HG03442 (cell line): Measurements from ENCODE around the gene SAMD4A.
A peak's percentile ranks its signal among the peaks of the same experiment; 100 is the strongest.

ENCODE experiments used
- ATAC-seq: cut with Tn5 transposase; IDR thresholded peaks from one replicate; pipeline ENCODE4 v1.9.1; 2021; ENCODE audit warnings: mild to moderate bottlenecking, moderate library complexity; ENCODE audit not compliant: unreplicated experiment

SAMD4A gene, protein sequence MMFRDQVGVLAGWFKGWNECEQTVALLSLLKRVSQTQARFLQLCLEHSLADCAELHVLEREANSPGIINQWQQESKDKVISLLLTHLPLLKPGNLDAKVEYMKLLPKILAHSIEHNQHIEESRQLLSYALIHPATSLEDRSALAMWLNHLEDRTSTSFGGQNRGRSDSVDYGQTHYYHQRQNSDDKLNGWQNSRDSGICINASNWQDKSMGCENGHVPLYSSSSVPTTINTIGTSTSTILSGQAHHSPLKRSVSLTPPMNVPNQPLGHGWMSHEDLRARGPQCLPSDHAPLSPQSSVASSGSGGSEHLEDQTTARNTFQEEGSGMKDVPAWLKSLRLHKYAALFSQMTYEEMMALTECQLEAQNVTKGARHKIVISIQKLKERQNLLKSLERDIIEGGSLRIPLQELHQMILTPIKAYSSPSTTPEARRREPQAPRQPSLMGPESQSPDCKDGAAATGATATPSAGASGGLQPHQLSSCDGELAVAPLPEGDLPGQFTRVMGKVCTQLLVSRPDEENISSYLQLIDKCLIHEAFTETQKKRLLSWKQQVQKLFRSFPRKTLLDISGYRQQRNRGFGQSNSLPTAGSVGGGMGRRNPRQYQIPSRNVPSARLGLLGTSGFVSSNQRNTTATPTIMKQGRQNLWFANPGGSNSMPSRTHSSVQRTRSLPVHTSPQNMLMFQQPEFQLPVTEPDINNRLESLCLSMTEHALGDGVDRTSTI

DNA sequence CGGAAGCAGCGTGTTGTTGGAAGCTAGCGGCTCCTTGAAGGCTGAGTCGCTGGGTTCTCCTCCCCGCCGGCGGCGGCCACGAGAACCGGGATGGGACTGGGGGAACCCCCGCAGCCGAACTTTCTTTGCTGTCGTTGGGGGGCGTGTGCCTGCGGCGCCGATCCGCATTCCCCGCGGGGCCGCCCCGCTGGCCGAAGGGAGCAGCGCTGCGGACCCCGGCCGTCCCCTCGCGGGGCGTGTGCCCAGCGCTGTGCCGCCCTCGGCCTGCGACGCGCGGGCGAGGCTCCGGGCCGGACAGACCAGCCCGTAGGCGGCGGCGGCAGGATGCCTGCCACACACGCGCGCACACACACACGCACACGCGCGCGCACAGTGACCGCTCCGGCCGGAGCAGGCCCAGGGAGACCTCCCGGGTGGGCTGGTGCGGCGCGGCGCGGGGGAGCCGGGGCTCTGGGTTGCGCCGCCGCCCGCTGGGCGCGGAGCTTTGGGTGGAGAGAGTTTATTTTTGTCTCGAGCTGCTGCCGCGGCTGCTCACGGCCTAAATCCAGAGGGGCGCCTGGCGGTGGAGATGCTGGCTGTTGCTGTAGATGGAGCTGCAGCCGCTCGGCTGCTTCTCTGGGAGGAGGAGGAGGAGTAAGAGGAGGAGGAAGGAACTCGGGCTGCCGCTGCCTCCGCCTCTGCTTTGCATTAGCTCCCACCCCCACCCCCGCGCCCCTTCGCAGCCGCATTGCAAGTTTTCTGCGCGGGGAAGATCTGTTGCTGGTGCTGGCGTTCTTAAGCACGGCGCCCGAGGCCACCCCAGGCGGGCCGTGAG, at the start of gene SAMD4A:
TSS of gene SAMD4A (plus strand) at position 719 of the 814 bp plus-strand sequence. CDS start 789 bp downstream, outside the sequence.
- ATAC-seq = peak; percentile 27

DNA sequence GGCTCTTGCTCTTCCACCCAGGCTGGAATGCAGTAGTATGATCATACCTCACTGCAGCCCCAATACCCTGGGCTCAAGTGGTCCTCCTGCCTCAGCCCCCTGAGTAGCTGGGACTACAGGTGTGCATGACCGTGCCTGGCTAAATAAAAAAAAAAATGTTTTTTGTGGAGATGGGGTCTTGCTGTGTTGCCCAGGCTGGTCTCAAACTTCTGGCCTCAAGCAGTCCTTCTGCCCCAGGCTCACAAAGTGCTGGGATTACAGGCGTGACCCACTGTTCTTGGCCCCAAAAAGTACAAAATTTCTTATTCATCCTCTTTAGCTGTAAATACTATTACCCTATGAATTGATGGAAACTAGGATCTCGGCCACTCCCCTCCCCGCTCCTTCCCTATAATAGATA, 42.5 kb upstream of the SAMD4A start:
- no peak for ATAC-seq

DNA sequence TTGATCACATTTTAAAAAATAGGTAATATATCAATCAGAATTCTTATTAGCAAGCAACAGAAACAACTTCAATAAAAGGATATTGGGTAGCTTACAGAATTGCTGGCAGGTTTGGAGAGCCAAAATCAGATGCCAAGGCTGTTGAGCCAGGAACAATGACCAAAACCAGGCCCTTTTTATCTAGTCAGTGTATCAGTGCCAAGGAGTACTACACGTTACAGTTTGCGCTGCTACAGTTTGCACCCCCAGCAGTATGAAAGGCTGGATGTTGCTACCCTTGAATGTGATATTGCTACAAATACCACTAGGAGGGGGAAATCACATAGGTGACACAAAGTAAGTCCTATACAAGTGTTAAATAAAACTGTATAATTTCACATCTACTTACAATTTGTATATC, 38.0 kb upstream of the SAMD4A start:
- ATAC-seq = no peak

DNA sequence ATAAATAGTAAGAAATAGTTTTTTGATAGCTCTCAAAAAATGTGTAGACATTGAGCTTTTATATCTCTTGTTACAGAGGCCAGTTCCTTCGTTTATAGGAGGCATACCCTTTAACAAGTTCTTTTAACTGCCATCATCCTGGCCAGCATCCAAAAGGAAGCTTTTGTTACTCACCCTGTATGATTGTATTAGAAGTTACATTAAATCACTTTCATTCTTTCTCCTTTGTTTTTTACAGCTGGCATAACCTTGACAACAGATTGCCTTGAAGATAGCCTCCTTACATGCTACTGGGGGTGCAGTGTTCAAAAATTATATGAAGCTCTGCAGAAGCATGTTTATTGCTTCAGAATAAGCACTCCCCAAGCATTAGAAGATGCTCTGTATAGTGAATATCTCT, 37.1 kb upstream of the SAMD4A start:
- ATAC-seq = no peak

DNA sequence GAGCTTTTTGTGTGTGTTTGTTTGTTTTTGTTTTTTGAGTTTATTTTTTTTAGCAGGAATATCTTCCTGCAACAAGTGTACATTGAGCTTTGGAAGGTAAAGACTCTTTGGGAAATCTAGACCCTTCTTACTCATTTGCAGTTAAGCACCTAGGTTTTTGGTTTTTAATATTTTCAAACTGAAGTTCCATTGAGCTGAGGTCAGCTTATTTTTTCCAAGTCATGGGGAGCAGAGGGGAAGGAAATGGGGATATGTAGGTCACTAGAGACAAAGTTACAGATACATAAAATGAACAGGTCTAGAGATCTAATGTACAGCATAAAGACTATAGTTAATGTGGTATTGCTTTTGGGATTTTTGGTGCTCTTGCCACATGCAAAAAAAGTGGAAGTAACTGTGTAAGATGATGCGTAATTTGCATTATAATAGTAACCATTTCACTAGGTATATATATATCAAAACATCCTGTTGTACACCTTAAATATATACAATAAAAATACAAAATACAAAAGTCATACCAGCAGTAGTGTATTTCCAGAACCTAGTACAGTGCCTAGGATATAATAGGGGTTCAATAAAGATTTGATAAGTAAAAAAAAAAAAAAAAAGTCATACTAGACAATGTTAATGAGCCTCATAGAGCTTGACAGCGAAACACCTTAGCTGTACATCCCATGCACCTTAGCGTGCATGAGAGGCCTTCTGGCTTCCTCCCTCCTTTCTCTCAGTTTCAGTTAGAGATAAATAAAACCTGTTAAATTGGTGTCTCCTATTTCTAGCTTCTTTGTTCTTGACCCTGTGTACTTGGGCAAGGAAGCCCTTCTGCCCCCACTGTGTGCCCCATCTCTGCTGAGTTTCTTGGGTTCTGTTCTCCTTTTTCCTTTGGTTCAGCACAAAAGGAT, 34.6 kb upstream of the SAMD4A start:
- ATAC-seq = peak; percentile 97

DNA sequence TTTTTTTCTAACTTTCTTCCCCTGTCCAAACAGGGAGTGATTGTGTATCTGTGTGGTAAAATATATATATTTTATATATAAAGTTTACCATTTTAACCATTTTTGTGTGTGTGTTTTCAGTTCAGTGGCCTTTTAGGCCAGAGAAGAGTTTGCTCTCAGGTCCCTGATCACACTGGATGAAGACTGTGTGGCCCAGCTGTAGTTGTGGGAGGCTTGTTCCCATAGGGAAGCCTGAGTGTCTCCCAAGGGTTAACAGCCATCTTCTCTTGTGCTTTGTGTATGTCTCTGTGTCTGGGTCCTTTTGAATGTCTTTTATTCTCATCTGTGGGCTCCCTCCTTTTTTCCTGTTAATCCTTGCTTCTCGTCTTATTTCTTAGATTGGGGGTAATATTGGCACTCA, 33.8 kb upstream of the SAMD4A start:
- ATAC-seq = peak; percentile 14

DNA sequence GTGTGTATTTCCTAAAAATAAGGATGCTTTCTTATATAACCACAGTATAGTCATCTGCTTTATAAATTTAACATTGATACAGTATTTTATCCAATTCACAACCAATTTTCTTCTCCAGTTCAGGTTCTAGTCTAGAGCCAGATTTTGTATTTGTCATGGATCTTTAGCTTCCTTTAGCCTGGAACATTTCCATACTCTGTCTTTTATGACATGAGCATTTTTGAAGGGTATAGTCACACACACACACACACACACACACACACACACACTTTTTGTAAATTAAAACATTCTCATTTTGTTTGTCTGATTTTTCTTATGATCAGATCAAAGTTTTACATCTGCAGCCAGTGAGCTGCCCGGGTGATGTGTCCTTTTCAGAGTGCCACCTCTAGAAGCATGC, 31.8 kb upstream of the SAMD4A start:
- no peak for ATAC-seq

DNA sequence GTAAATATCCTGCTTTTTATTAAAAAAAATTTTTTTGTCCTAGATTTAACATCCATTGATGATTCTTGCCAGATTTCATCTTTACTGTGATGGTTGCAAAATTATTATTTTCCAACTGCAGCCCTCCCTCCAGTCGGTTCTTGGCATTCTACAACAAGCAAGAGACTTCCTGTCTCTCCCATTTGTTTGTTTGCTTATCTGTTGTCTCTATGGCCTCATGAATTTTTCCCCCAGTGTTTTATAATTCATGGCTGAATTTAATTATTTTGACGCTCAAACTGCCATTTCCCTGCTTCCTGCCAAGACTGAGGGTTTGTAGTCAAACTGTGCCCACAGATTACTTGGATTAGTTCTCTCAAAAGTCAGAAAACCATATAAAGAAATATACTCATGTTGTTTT, 31.3 kb upstream of the SAMD4A start:
- no peak for ATAC-seq

DNA sequence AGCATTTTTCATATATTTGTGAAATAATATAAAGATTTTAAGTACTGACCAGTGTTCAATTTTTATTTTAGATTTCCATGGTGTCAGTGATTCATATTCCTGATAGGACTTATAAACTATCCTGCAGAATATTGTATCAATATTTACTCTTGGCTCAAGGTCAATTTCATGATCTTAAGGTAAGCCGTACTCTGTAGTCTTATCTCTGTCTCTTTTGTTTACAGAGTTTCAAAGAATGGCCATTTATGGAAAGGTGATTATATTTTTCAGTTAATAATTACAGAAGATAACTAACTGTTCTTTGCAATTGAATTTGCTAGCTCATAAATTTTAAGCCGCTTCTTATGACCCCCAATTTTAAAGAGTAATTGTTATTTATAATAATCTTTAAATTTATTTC, 29.3 kb upstream of the SAMD4A start:
- no peak for ATAC-seq

DNA sequence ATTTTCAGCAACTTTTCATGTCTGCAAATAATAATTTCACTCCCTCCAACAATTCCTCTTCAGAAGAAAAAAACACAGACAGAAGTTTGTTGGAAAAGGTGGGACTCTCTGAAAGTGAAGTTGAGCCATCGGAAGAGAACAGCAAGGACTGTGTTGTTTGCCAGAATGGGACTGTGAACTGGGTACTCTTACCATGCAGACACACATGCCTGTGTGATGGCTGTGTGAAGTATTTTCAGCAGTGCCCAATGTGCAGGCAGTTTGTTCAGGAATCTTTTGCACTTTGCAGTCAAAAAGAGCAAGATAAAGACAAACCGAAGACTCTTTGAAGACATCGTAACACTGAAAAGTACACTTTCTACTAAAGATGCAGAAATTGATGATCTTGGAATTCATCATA, 28.9 kb upstream of the SAMD4A start:
- ATAC-seq = no peak

DNA sequence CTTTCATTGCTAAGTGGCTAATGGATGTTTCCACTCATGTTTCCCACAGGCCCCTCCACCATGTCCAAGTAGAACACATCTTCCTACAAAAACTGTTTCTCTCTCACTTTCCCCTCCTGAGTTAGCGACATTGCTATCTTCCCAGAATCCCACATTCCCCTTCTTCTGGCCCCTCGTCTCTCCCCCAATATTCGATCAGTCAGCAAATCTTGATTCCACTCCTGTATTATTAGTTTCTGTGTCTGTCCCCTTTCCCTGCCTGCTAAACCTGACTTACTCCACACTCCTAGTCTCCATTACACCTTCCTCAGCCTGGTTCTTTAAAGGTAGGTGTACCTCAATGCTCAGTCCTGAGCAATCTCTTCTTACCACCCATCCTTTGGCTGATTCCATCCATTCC, 19.3 kb upstream of the SAMD4A start:
- ATAC-seq = no peak

DNA sequence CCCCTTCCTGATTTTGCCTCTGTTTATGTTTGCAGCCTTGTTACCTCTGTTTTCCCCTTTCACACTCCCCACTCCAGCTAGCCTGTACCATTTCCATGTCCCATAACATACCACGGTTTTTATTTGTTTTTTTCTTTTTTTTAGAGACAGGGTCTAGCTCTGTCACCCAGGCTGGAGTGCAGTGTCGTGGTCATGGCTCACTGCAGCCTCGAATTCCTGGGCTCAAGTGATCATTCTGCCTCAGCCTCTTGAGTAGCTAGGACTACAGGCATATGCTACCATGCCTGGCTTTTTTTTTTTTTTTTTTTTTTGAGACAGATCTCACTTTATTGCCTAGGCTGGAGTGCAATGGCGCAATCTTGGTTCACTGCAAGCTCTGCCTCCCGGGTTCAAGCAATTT, 18.4 kb upstream of the SAMD4A start:
- ATAC-seq = no peak

DNA sequence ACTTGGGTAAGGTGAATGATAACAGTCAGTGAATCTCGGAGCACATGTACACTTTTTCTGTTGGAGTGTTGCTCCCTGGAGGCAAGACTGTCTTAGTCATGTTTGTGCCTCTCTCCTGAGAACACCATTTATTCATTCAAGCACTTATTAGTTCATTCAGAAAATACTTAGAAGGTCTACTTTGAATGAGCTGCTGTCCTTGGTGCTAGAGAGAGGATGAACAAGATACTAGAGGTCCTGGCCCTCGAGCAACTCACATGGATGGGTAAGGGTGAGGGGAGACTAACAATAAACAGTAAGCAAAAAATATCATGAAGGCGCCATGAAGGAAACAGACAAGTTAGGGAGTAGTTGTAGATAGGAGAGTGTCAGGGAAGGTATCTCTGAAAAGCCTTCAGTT, 17.1 kb upstream of the SAMD4A start:
- ATAC-seq = no peak

DNA sequence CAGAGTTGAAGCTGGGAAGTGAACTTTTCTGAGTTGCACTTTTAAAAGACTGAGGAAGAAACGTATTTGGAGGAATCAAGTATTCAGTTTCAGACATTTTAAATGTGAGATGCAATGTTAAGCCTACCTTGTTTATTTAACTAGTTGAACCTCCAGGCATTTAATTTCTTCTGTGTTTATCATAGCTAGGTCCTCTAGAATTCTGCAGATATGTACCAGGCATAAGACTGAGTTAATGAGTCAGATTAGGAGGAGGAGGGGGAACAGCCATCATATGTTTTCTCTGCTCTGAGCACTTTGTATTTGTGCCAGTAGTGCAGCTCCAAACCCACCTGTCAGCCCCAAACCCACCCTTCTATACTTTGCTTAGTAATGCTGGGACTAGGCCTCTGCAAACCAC, 16.4 kb upstream of the SAMD4A start:
- no peak for ATAC-seq

DNA sequence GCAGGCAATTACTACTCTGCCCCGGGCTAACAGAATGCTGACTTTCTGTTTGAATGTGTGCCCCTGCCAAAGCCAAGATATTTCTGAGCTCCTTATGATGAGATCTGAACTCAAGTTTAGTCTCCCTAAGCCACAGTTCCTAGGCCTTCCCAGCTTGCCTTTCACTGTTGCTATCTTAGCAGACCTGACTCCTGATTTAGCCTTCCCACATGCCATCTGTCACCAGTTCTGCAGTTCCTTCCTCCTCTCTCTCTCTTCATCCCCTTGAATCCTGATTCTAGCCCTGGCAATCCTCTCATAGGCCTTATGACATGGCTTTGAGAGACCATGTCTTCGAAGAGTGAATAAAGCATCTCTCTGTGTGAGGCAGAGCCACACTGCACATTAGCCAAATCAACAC, 12.5 kb upstream of the SAMD4A start:
- ATAC-seq = no peak

DNA sequence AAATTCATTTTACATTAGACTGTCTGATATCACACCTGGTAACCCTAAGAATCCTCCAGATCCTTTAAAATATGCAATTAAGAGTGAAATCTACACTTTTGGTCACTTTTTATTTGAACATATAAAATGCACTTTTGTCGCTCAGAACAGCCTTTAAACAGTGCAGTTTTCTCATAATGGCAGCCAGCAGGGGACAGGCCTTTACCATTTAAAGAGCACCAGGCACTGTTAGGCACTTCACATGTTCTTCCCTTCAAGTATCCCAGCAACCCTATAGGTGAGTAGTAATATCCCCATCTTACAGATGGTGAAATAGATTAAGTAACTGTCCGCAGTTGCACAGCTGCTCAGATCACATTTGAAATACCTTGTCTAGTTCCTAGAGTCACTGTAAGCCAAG, 11.3 kb upstream of the SAMD4A start:
- no peak for ATAC-seq

DNA sequence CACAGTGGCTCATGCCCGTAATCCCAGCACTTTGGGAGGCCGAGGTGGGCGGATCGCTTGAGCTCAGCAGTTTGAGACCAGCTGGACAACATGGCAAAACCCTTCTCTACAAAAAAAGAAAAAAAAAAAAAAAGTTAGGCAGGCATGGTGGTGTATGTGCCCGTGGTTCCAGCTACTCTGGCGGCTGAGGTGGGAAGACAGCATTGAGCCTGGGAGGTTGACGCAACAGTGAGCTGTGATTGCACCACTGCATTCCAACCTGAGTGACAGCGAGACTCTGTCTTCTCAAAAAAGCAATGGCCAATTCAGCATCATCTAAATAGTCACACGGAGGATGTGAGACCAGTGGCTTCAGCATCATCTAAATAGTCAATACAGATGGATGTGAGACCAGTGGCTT, 10.4 kb upstream of the SAMD4A start:
- ATAC-seq = no peak

DNA sequence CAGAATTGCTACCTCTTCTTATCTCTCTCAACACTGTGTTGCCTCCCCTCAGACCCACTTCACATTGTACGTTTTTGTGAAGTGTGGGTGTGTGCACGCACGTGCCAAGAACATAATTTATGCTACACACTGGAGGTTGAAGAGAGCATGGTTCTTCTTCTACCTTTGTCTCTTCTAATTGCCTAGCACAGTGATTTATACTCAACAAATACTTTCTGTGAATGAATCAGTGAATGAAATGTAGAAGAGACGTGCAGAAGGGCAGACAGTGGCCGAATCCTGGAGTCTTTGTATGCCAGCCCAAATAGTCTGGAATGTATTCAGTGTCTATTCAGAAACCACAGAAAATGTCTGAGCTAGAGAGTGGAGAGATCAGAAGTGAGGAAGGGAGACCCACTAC, 4.6 kb upstream of the SAMD4A start:
- no peak for ATAC-seq

DNA sequence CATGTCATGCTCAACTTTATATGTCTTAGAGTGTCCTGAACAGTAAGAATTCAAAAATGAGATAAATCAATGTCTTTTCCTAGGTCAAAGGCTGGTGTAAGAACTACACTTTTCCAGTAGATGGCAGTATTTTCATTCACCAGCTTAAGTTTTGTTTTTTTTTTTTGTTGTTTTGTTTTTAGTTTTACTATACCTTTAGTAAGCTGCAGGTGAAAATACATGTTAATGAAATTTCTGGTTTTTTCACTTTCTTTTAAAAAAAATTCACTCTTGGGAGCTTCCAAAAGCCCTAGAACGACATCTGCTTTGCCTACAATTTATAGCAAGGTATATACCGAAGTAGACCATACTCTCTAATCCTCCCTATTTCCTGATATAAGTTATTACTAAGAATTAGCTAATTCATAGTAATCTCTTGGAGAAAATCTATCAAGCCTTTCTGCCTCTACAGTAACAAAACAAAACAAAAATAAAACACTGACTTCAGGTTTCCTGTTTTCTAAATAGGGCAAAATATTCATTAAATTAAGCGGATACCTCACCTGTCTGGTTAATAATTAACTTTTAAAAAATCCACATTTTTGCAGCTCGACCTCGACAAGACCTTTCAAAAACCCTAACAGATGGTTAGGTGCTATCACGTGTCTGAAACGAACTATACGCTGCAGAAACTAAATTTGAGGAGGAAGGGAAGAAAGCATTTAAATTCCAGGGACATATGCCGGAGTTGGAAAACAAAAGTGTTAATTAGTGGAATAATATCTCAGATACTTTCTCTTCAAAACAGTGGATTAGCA, 2.7 kb upstream of the SAMD4A start:
- no peak for ATAC-seq
